Coronary artery (tissue), 2 donors: Measurements from ENCODE around the gene TNNT1.

Experiments used
- DNase-seq: peaks from one replicate; pipeline ENCODE4 v3.0.0-alpha.2; 2017; ENCODE audit warnings: low spot score
- H3K27ac ChIP-seq, 2 donors: fragments of 200-600 bp; sonication (generic); one replicate each; pipeline ENCODE4 v1.5.1; 2016 to 2019
- H3K4me3 ChIP-seq: fragments of 200-600 bp; sonication (generic); 2 replicates; pipeline ENCODE4 v1.5.1; 2016; ENCODE audit warnings: mild to moderate bottlenecking, moderate library complexity
- TF ChIP-seq, protein P1 (sequence below): fragments of 200-600 bp; sonication (generic); IDR thresholded peaks from one replicate; pipeline ENCODE4 v1.5.1; 2019; ENCODE audit warnings: antibody characterized with exemption

The TNNT1 gene

DNA sequence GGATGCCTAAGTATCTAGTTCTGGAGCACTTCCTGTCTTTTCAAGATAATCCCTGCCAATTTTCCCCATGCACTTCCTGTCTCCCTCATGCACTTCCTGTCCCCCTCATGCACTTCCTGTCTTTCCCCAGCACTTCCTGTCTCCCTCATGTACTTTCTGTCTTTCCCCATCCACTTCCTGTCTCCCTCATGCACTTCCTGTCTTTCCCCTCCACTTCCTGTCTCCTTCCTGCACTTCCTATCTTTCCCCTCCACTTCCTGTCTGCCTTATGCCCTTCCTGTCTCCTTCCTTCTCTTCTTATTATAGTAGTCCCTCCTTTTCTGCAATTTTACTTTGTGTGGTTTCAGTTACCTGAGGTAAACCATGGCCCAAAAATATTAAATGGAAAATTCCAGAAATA lies 3.0 kb upstream of the TNNT1 start:
- no peak overlapping the region for H3K27ac ChIP-seq
- DNase-seq: no peak
- no peak overlapping the region for H3K4me3 ChIP-seq
- TF ChIP-seq, protein P1, sequence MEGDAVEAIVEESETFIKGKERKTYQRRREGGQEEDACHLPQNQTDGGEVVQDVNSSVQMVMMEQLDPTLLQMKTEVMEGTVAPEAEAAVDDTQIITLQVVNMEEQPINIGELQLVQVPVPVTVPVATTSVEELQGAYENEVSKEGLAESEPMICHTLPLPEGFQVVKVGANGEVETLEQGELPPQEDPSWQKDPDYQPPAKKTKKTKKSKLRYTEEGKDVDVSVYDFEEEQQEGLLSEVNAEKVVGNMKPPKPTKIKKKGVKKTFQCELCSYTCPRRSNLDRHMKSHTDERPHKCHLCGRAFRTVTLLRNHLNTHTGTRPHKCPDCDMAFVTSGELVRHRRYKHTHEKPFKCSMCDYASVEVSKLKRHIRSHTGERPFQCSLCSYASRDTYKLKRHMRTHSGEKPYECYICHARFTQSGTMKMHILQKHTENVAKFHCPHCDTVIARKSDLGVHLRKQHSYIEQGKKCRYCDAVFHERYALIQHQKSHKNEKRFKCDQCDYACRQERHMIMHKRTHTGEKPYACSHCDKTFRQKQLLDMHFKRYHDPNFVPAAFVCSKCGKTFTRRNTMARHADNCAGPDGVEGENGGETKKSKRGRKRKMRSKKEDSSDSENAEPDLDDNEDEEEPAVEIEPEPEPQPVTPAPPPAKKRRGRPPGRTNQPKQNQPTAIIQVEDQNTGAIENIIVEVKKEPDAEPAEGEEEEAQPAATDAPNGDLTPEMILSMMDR: no peak

DNA sequence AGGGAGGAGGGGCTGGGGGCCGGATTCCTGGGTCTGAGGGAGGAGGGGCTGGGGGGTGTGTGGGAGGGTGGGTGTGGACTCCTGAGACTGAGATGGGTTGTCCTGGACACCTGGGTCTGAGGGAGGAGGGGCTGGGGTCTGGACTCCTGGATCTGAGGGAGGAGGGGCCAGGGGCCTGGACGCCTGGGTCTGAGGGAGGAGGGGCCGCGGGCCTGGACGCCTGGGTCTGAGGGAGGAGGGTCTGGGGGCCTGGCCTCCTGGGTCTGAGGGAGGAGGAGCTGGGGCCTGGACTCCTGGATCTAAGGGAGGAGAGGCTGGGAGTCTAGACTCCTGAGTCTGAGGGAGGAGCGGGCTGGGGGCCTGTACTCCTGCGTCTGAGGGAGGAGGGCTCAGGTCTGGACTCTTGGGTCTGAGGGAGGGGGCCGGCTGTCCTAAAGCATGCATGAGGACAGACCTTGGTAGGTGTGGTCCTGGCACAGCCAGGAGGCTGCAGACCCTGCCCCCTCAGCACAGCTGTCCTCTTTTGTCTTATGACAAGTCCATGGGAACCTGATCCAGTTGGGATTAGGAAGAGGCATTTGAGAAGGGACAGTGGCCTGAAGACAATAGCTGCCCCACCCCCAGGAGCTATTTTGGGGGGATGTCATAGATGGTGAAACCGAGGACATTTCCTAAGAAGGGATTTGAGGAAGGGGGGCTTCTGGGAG lies 1.3 kb downstream of the TNNT1 start:
- DNase-seq: no peak
- TF ChIP-seq, protein P1: no peak
- Histone ChIP-seq H3K4me3 (no peak overlapping the region), H3K27ac (no peak overlapping the region)

DNA sequence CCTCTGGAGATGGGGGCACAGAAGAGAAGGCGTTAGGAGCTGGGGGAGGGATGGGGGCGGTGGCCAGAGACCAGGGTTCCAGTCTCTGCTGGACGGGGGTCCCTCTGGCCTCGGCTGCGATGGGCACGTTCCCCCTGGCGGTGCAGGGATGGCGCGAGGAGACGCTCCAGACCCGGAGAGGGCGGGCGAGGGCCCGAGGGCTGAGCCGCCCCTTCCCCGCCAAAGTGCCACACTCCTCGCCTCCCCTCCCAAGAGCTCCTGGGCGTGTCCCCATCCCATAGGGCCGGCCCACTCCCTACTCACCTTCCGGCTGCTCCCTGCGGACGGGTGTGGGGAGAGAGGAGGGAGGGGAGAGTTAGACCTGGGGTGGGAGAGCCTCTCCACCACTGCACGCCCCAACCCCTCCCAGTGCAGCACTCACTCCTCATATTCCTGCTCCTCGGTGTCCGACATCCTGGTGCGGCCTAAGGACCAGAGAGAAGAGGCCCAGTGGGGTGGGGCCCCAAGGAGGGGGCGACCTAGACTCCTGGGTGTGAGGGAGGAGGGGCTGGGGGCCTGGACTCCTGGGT lies 2.2 kb downstream of the TNNT1 start:
- TF ChIP-seq, protein P1: no peak
- no peak for DNase-seq
- Histone ChIP-seq H3K27ac (no peak overlapping the region), H3K4me3 (no peak overlapping the region)

DNA sequence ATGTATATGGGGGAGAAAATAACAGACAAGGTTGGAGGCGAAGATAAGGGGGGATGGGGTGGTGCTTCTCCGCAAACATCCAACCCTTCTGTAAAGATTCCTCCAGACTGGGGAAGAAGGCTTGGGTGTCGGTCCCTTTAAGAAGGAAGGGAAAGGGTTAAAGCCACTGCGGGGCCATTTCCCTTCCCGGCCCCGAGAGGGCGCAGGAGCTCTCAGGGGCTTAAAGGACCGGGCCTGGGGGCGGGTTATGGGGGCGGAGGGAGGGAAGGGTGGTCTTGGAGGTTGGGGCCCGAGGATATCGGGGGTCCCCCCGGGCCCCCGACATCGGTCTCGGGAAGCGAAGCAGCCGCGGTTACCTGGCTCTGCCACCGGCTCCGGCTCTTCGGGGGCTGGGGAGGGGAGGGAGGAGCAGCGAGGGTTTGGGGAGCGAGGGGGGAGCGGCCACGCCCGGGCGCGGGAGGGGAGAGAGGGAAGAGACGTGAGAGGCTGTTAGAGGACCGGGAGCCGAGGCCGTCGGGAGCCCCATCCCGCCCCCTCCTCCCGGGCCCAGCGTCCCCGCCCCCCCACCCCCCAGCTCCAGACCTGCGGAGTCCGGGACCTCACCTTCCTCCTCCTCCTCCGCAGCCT lies 2.8 kb downstream of the TNNT1 start:
- no peak for DNase-seq
- no peak overlapping the region for H3K27ac ChIP-seq
- TF ChIP-seq, protein P1: no peak
- no peak overlapping the region for H3K4me3 ChIP-seq

DNA sequence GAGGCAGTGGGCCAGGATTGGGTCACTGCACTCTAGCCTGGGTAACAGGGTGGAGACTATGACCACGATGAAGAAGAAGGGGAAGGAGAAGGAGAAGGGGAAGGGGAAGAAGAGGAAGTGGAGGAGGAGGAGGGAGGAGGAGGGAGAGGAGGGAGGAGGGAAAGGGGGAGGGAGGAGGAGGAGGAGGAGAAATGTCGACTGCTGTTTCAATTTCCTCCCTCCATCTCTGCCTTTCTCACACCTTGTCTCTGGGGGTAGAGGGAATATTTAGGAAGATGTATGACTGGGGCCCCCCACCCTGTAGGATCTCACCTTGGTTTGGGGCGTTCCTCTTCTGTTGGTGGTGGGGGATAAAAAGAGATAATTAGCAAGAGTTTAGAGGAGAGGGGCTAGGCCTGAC lies 3.8 kb downstream of the TNNT1 start:
- Histone ChIP-seq H3K4me3 (no peak overlapping the region), H3K27ac (no peak overlapping the region)
- TF ChIP-seq, protein P1: no peak
- DNase-seq: no peak

DNA sequence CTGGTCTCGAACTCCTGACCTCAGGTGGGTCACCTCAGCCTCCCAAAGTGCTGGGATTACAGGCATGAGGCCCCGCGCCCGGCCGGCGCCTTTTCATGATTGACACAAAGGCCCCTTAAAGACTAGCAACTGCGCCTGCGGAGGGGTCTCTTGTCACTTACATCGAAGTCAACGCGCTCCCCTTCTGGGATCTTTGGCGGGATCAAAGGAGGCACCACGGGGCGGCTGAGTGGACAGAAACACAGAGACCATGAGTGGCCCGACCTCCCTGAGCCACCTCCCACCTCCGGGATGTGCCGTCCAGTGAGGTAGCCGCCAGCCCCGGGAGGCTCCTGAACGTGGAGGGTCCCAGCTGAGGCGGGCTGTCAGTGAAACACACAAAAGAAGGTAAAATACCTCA lies 7.3 kb downstream of the TNNT1 start:
- Histone ChIP-seq H3K4me3 (no peak overlapping the region), H3K27ac (no peak overlapping the region)
- TF ChIP-seq, protein P1: no peak
- no peak for DNase-seq

DNA sequence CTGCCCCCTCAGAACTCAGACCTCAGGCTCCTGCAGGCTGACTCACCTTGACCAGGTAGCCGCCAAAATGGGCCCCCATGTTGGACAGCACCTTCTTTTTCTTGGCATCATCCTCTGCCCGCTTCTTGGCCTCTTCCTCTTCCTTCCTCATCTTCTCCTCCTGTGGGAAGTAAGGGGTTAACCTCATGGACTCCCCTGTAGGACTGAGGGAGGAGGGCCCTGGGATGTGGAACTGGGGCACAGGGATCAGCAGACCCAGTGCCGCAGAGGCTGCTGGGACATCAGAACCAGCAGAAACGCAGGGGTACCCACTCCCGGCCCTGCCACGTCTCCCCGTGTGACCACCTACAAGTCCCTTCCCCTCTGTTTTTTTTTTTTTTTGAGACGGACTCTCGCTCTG lies 11.1 kb downstream of the TNNT1 start:
- H3K27ac ChIP-seq: no peak overlapping the region
- TF ChIP-seq, protein P1: no peak
- no peak overlapping the region for H3K4me3 ChIP-seq
- no peak for DNase-seq
